Aorta (tissue), 5 donors: ENCODE measurements around the gene IBSP. TPM values are rescaled to one million over a fixed set of nuclear protein-coding genes. Genes with fewer than 3 reads are reported as not detected.

ENCODE experiments used
- ATAC-seq: fragments of 200-7000 bp; cut with Tn5 transposase; one replicate; pipeline ENCODE4 v1.9.1; 2022; ENCODE audit warnings: moderate library complexity; ENCODE audit not compliant: low FRiP score
- DNase-seq, 2 donors: peaks; one replicate each; pipeline ENCODE4 v3.0.0-alpha.2; 2020
- H3K27ac ChIP-seq, 2 donors: one replicate each; pipeline ENCODE4 v1.5.1; 2013; ENCODE audit warnings: low read length in 2 of 2, mild to moderate bottlenecking in 2 of 2, moderate library complexity in 2 of 2, control low read depth in 1 of 2, inconsistent platforms in 1 of 2, low read depth in 1 of 2
- H3K27me3 ChIP-seq, 2 donors: one replicate each; pipeline ENCODE4 v1.6.1; 2013; ENCODE audit warnings: control low read depth in 1 of 2, low read length in 1 of 2, mild to moderate bottlenecking in 1 of 2, moderate library complexity in 1 of 2; ENCODE audit not compliant: insufficient read depth in 2 of 2, control insufficient read depth in 1 of 2
- H3K36me3 ChIP-seq, 2 donors: one replicate each; pipeline ENCODE4 v1.6.1; 2013; ENCODE audit warnings: control low read depth in 1 of 2, low read length in 1 of 2, mild to moderate bottlenecking in 1 of 2; ENCODE audit not compliant: insufficient read depth in 2 of 2, control insufficient read depth in 1 of 2
- H3K4me1 ChIP-seq, 2 donors: one replicate each; pipeline ENCODE4 v1.6.1; 2013; ENCODE audit warnings: low read length in 2 of 2, control low read depth in 1 of 2, mild to moderate bottlenecking in 1 of 2, moderate library complexity in 1 of 2; ENCODE audit not compliant: insufficient read depth in 2 of 2, control insufficient read depth in 1 of 2
- H3K4me3 ChIP-seq, 2 donors: one replicate each; pipeline ENCODE4 v1.5.1; 2013; ENCODE audit warnings: low read length in 2 of 2, control low read depth in 1 of 2, mild to moderate bottlenecking in 1 of 2
- H3K9me3 ChIP-seq: one replicate; pipeline ENCODE4 v1.6.1; 2013; ENCODE audit warnings: mild to moderate bottlenecking, low read length; ENCODE audit not compliant: control insufficient read depth
- WGBS, 2 donors: extraction: QIAGEN DNeasy Blood & Tissue Kit; methylation state at CpG; one replicate each; pipeline ENCODE4 v1.1.7; 2013; 5-methylcytosine and 5-hydroxymethylcytosine counted together
- intact Hi-C, 2 donors: fragments of 100-400 bp; cut with DNase I; formaldehyde crosslinking; loops; one replicate each; pipeline versions ENCODE4 v1.14.2 to v1.15.0; 2022
- long read RNA-seq, 2 donors: library from polyadenylated mRNA; unstranded; transcript quantifications; one replicate each; pipeline ENCODE4 v2.0.0, GENCODE V29; 2020 to 2021
- polyA plus RNA-seq, 2 donors: library from polyadenylated mRNA; stranded (reverse); fragments of 200-250 nt; gene quantifications; one replicate each; pipeline ENCODE4 v1.2.3, GENCODE V29; 2013
- total RNA-seq, 2 donors: library from RNA; stranded (reverse); fragmentation: NEBNext Ultra II Directional; extraction: Animal tissue kit (Norgen Biotek cat#: 25700); gene quantifications; one replicate each; pipeline ENCODE4 v1.2.1, GENCODE V29; 2021
- donor health status: healthy with polysubstance abuse.
- donor health status: Bipolar disorder and iron deficiency.
- donor health status: DM: no; HTN: no; CAD: no.
- donor health status: DM: no; HTN: no; CAD: no.
- donor health status: DM: yes; HTN: yes; CAD: no.

The IBSP gene, protein sequence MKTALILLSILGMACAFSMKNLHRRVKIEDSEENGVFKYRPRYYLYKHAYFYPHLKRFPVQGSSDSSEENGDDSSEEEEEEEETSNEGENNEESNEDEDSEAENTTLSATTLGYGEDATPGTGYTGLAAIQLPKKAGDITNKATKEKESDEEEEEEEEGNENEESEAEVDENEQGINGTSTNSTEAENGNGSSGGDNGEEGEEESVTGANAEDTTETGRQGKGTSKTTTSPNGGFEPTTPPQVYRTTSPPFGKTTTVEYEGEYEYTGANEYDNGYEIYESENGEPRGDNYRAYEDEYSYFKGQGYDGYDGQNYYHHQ
- total RNA-seq (1 to 10 TPM in 1 of 2 donors, not detected in 1; 2.6 TPM), polyA plus RNA-seq (not detected)
- long read RNA-seq, donor 1, transcript IBSP-201 (7 exons, 1,546 nt): major isoform, 9 of 9 reads
- long read RNA-seq, donor 1, partial matches to known transcripts: 0 of 9 reads
- long read RNA-seq, donor 1, other reads (novel, unspliced or antisense): 0 of 9 reads
- long read RNA-seq, donor 2: 0 reads

GRCh38 chr4:87799301-87800113 is at the start of gene IBSP:
Gene IBSP, plus strand, starts transcription at chr4:87799554. Its CDS starts 2,808 bp downstream, at chr4:87802362.
- ATAC-seq: no peak
- intact Hi-C loops: no loop called here
- H3K4me3 ChIP-seq: no peak within 1 kb of the TSS
- H3K9me3 ChIP-seq: no peaks in the 10 kb centered on the region
- DNase-seq: no peak
- no peaks in the 10 kb centered on the region for H3K36me3 ChIP-seq
- WGBS, 2 donors: 20 to 23% methylated on average over 4 of the region's 4 CpGs
- H3K4me1 ChIP-seq: no peaks in the 10 kb centered on the region
- H3K27ac ChIP-seq: no peak within 1 kb of the TSS
- no peaks in the 10 kb centered on the region for H3K27me3 ChIP-seq

- Histone ChIP-seq H3K4me1 (no peaks in the 10 kb centered on the region), H3K27ac (no peak overlapping the region), H3K9me3 (peaks cover under 1% of the 10 kb centered on the region), H3K4me3 (no peak overlapping the region), H3K36me3 (no peaks in the 10 kb centered on the region), H3K27me3 (no peaks in the 10 kb centered on the region)
- DNase-seq: no peak
- ATAC-seq: no peak
- WGBS, 2 donors: 21 to 48% methylated on average over 2 of the region's 2 CpGs
- intact Hi-C loops: no loop called here
Measured at GRCh38 chr4:87749883-87750282, 49.5 kb upstream of the IBSP start.

- ATAC-seq: no peak
- WGBS, 2 donors: 58 to 60% methylated on average over 2 of the region's 2 CpGs
- intact Hi-C loops: no loop called here
Measured at GRCh38 chr4:87758270-87758669, 41.1 kb upstream of the IBSP start.

GRCh38 chr4:87762311-87762710 is 37.0 kb upstream of the IBSP start:
- intact Hi-C loops: no loop called here
- ATAC-seq: no peak

More at GRCh38 chr4:87758270-87758669, 41.1 kb upstream of the IBSP start:
- Histone ChIP-seq H3K4me3 (no peak overlapping the region), H3K9me3 (no peaks in the 10 kb centered on the region), H3K27ac (no peak overlapping the region), H3K4me1 (no peaks in the 10 kb centered on the region), H3K36me3 (no peaks in the 10 kb centered on the region), H3K27me3 (no peaks in the 10 kb centered on the region)
- DNase-seq: no peak

GRCh38 chr4:87781569-87781968 is 17.8 kb upstream of the IBSP start:
- H3K36me3 ChIP-seq: no peaks in the 10 kb centered on the region
- ATAC-seq (no peak), DNase-seq (no peak)
- intact Hi-C loops: no loop called here
- H3K4me1 ChIP-seq: no peaks in the 10 kb centered on the region
- 76 to 80% methylated on average over 2 of the region's 2 CpGs for WGBS, 2 donors
- no peak overlapping the region for H3K27ac ChIP-seq
- no peak overlapping the region for H3K4me3 ChIP-seq
- no peaks in the 10 kb centered on the region for H3K27me3 ChIP-seq
- no peaks in the 10 kb centered on the region for H3K9me3 ChIP-seq

More at GRCh38 chr4:87762311-87762710, 37.0 kb upstream of the IBSP start:
- Histone ChIP-seq H3K27me3 (no peaks in the 10 kb centered on the region), H3K4me1 (no peaks in the 10 kb centered on the region), H3K9me3 (no peaks in the 10 kb centered on the region), H3K36me3 (no peaks in the 10 kb centered on the region), H3K27ac (no peak overlapping the region), H3K4me3 (no peak overlapping the region)
- 84 to 85% methylated on average over 3 of the region's 3 CpGs for WGBS, 2 donors
- DNase-seq: no peak

DNA sequence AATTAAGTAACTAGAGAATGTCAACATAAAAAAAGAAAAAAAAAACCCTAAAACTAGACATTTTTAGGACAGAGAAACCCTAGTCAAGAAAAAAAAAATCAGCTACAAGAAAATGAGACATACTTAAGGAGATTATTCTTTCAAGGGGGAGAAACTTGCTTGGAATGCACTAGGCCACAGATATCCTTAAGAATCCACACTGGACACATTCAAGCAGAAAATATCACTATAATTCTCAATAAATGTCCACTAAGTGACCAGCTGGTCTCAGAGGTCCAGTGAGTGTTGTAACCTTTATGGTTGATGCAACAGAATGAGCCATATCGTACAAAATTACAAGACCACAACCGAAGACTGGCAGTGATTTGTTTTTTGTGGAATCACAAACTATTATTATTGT is 15.6 kb upstream of the IBSP start:
- Histone ChIP-seq H3K4me3 (no peak overlapping the region), H3K27ac (no peak overlapping the region), H3K9me3 (peaks cover 1% of the 10 kb centered on the region), H3K27me3 (no peaks in the 10 kb centered on the region), H3K36me3 (no peaks in the 10 kb centered on the region), H3K4me1 (no peaks in the 10 kb centered on the region)
- DNase-seq (no peak), ATAC-seq (no peak)
- WGBS, 2 donors: 83 to 87% methylated on average over 2 of the region's 2 CpGs
- intact Hi-C loops: no loop called here

GRCh38 chr4:87785731-87786509 is 13.4 kb upstream of the IBSP start:
- Histone ChIP-seq H3K27me3 (no peaks in the 10 kb centered on the region), H3K36me3 (no peaks in the 10 kb centered on the region), H3K9me3 (peaks cover 1% of the 10 kb centered on the region), H3K27ac (no peak overlapping the region), H3K4me1 (no peaks in the 10 kb centered on the region), H3K4me3 (no peak overlapping the region)
- ATAC-seq (no peak), DNase-seq (no peak)
- 79 to 81% methylated on average over 15 of the region's 15 CpGs for WGBS, 2 donors
- intact Hi-C loops: no loop called here

DNA sequence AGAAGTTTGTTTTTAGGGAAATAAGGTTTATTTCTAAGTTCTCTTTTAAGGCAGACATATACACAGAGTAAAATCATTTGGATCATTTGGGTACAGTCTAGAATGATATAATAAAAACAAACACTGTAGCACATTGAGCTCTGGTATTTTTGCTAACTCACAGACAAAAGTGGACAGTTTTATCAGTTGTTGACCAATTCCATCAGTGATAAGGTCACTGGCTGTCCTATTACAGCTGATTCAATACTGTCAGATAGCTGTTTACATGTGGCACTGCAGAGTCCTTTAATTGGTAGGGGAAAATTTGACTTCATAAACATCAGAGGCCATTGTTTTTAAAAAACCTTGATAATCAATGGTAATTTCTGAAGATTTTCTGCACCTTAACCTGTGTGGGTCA is 3.5 kb downstream of the IBSP start:
- Histone ChIP-seq H3K4me3 (no peak overlapping the region), H3K36me3 (no peaks in the 10 kb centered on the region), H3K4me1 (no peaks in the 10 kb centered on the region), H3K27ac (no peak overlapping the region), H3K27me3 (no peaks in the 10 kb centered on the region), H3K9me3 (no peaks in the 10 kb centered on the region)
- no peak for DNase-seq
- ATAC-seq: no peak
- intact Hi-C loops: no loop called here
